ENCODE data around the gene BTNL9. TPM values are rescaled to one million over a fixed set of nuclear protein-coding genes. Genes with fewer than 3 reads are reported as not detected.
A peak's percentile ranks its signal among the peaks of the same experiment; 100 is the strongest.

Gene BTNL9
- total and polyA plus RNA-seq, 2 of the 8 experiments (the other 6 are each of a cell fraction or from before 2014, with no cell fraction given), result 0.23 to 0.89 TPM

GRCh38 chr5:181054138-181054537 is 14.1 kb downstream of the BTNL9 start:
- H3K14ac ChIP-seq (ENCODE audit: insufficient read length), result no peak overlapping the region
- 31% methylated on average over 7 of the region's 7 CpGs; no CpG with 5 or more reads in 1 of the 2 experiments for WGBS, 2 experiments (ENCODE audit: extremely low coverage in 1 of 2, insufficient coverage in 1 of 2, insufficient read length in 1 of 2, insufficient replicate concordance in 2 of 2, low coverage in 1 of 2, low lambda C conversion rate in 2 of 2, missing lambda C conversion rate in 1 of 2)
- DNase-seq (ENCODE audit: low read depth in 1 of 2, low spot score in 2 of 2), result no peak
- no peak overlapping the region for H2AFZ ChIP-seq (ENCODE audit: low read length)
- H3K23ac ChIP-seq (ENCODE audit: insufficient read length), result no peak overlapping the region
- no peak overlapping the region for H2AK5ac ChIP-seq (ENCODE audit: low read depth, low read length)
- peak overlapping the region; percentile 95 to 100 for H3K4me2 ChIP-seq (ENCODE audit: insufficient read depth in 1 of 2, low read depth in 2 of 2, low read length in 2 of 2)
- no peak overlapping the region for H4K5ac ChIP-seq (ENCODE audit: insufficient read length, low read depth, low read length)
- no peak overlapping the region for H3K18ac ChIP-seq (ENCODE audit: extremely low read depth, low read length)
- no peaks in the 10 kb centered on the region for H3K79me1 ChIP-seq (ENCODE audit: low read depth, low read length)
- peak; percentile 0 for TF ChIP-seq EZH2 (IDR thresholded peaks at IDR 0.05; ENCODE audit: low read depth, low read length, severe bottlenecking)
- no peak for TF ChIP-seq BCL11A (IDR thresholded peaks at IDR 0.05; ENCODE audit: low read depth in 2 of 2, low read length in 2 of 2)
- peak; percentile 49 for TF ChIP-seq SUZ12 (IDR thresholded peaks at IDR 0.05; ENCODE audit: low read length)
- no peak for TF ChIP-seq SAP30 (IDR thresholded peaks at IDR 0.05; ENCODE audit: insufficient read depth, insufficient replicate concordance, low read length)
- TF ChIP-seq RNF2 (IDR thresholded peaks at IDR 0.05; ENCODE audit: borderline replicate concordance, low read depth, low read length, missing control alignments, poor library complexity, severe bottlenecking), result peak; percentile 10
- no peak for TF ChIP-seq YY1 (IDR thresholded peaks at IDR 0.05; ENCODE audit: low read depth, low read length)
- TF ChIP-seq CREB1 (IDR thresholded peaks at IDR 0.05), result no peak
- no peaks in the 10 kb centered on the region; a peak in 1 of 8 replicates for H3K36me3 ChIP-seq (ENCODE audit: control insufficient read depth in 2 of 4, insufficient read depth in 4 of 4, low read length in 3 of 4)
- H2BK12ac ChIP-seq (ENCODE audit: low read depth, low read length), result no peak overlapping the region
- peak overlapping the region; percentile 57 to 85 (median 68); a peak in 5 of 8 replicates for H3K4me3 ChIP-seq (ENCODE audit: extremely low read depth in 1 of 4, insufficient read depth in 2 of 4, low read depth in 3 of 4, low read length in 4 of 4)
- H3K9me3 ChIP-seq (ENCODE audit: insufficient read depth in 2 of 2, low read depth in 1 of 2, low read length in 1 of 2), result no peaks in the 10 kb centered on the region; a peak in 1 of 4 replicates
- H3K9ac ChIP-seq (replicated peaks in 1 of 4; ENCODE audit: extremely low read depth in 1 of 4, low read depth in 3 of 4, low read length in 3 of 4), result no peak overlapping the region
- H4K91ac ChIP-seq (replicated peaks; ENCODE audit: insufficient read length, low read length), result no peak overlapping the region
- ChIA-PET CTCF (ENCODE audit: partially characterized antibody) (interaction anchor here (1.0 to 2.4 kb wide), 5 partner anchors 12 to 261 kb away, joined by 3 to 13 read pairs (median 6); no protein-coding TSS in a partner anchor), POLR2A (ENCODE audit: partially characterized antibody) (interaction anchor here (1.2 kb wide), 1 partner anchor 13 kb away, joined by 3 read pairs; no protein-coding TSS in a partner anchor)
- H4K20me1 ChIP-seq (replicated peaks in 1 of 2; ENCODE audit: control insufficient read depth in 1 of 2, insufficient read depth in 2 of 2, low read length in 2 of 2), result peaks cover 4 to 6% of the 10 kb centered on the region in 2 experiments
- H3K79me2 ChIP-seq (ENCODE audit: control insufficient read depth in 1 of 2, insufficient read depth in 2 of 2, low read length in 2 of 2), result no peaks in the 10 kb centered on the region
- no peak overlapping the region for H3K4ac ChIP-seq (replicated peaks; ENCODE audit: insufficient read length, low read depth, low read length)
- no peak overlapping the region for H2BK120ac ChIP-seq (replicated peaks; ENCODE audit: low read depth, low read length)
- no peak overlapping the region for H4K8ac ChIP-seq (ENCODE audit: extremely low read depth, insufficient read depth, low read length)
- no peak overlapping the region for H2BK5ac ChIP-seq (ENCODE audit: low read depth, low read length)
- H2BK20ac ChIP-seq (ENCODE audit: low read length), result no peak overlapping the region
- no peak overlapping the region for H3K56ac ChIP-seq (replicated peaks; ENCODE audit: insufficient read length, low read depth, low read length)
- H3K23me2 ChIP-seq (ENCODE audit: low read depth, low read length), result peaks cover 12% of the 10 kb centered on the region; the same call in 1 of the 2 replicates
- H3K27me3 ChIP-seq (replicated peaks in 1 of 4; ENCODE audit: control insufficient read depth in 3 of 4, extremely low read depth in 1 of 4, insufficient read depth in 3 of 4, low read length in 3 of 4), result peaks cover 55 to 95% (median 80%) of the 10 kb centered on the region in 4 experiments
- H3K4me1 ChIP-seq (replicated peaks in 1 of 4; ENCODE audit: control insufficient read depth in 3 of 4, insufficient read depth in 4 of 4, low read length in 3 of 4), result peaks cover 3 to 16% (median 9%) of the 10 kb centered on the region in 4 experiments; a peak in 6 of 7 replicates
- no peak overlapping the region for H3K27ac ChIP-seq (ENCODE audit: low read depth, low read length)
- no peak for FAIRE-seq
- H2BK15ac ChIP-seq (ENCODE audit: low read length), result no peak overlapping the region
